DND-41 (cell line): Measurements from ENCODE around the gene PPP3CB.

Experiments
- ATAC-seq: fragments of 200-7000 bp; cut with Tn5 transposase; 3 replicates; pipeline ENCODE4 v1.9.1; 2021; ENCODE audit warnings: low read depth; ENCODE audit not compliant: insufficient read depth
- DNase-seq: peaks from one replicate; pipeline ENCODE4 v3.0.0-alpha.2; 2020
- H2AFZ ChIP-seq: 2 replicates; pipeline ENCODE4 v1.6.0; 2012; ENCODE audit warnings: low read depth, low read length
- H3K27ac ChIP-seq: 2 replicates; pipeline ENCODE4 v1.5.1; 2012; ENCODE audit warnings: low read length, inconsistent platforms
- H3K27me3 ChIP-seq: fragments of 200-600 bp; sonication (generic); 2 replicates; pipeline ENCODE4 v1.6.0; 2012; ENCODE audit warnings: low read length, mild to moderate bottlenecking, inconsistent platforms; ENCODE audit not compliant: insufficient read depth, poor library complexity
- H3K36me3 ChIP-seq: 2 replicates; pipeline ENCODE4 v1.5.1; 2012; ENCODE audit warnings: low read length, inconsistent platforms; ENCODE audit not compliant: insufficient read depth
- H3K4me1 ChIP-seq: 2 replicates; pipeline ENCODE4 v1.5.1; 2012; ENCODE audit warnings: mild to moderate bottlenecking, low read length; ENCODE audit not compliant: insufficient read depth
- H3K4me2 ChIP-seq: 2 replicates; pipeline ENCODE4 v1.6.0; 2012; ENCODE audit warnings: mild to moderate bottlenecking, moderate library complexity, low read length, inconsistent platforms; ENCODE audit not compliant: insufficient read depth
- H3K4me3 ChIP-seq, 2 experiments: fragments of 200-600 bp in 1 of 2; shearing (Covaris generic) in 1 of 2; 2 replicates each; pipeline ENCODE4 v1.5.1; 2012 to 2016; ENCODE audit warnings: inconsistent platforms in 2 of 2, low read length in 2 of 2, mild to moderate bottlenecking in 2 of 2, low read depth in 1 of 2, moderate library complexity in 1 of 2
- H3K79me2 ChIP-seq: 2 replicates; pipeline ENCODE4 v1.6.0; 2012; ENCODE audit warnings: low read length, inconsistent platforms; ENCODE audit not compliant: insufficient read depth
- H3K9ac ChIP-seq: 2 replicates; pipeline ENCODE4 v1.6.0; 2012; ENCODE audit warnings: low read depth, mild to moderate bottlenecking, inconsistent platforms, low read length, moderate library complexity
- H3K9me3 ChIP-seq: 2 replicates; pipeline ENCODE4 v1.5.1; 2012; ENCODE audit warnings: low read length, moderate library complexity, mild to moderate bottlenecking, inconsistent platforms; ENCODE audit not compliant: insufficient read depth, severe bottlenecking
- H4K20me1 ChIP-seq: 2 replicates; pipeline ENCODE4 v1.6.0; 2012; ENCODE audit warnings: low read length; ENCODE audit not compliant: insufficient read depth
- EZH2 ChIP-seq: IDR thresholded peaks from 3 replicates; pipeline ENCODE4 v1.6.1; 2012; ENCODE audit warnings: borderline replicate concordance, low read depth, mild to moderate bottlenecking, moderate library complexity, low read length, inconsistent platforms; ENCODE audit not compliant: severe bottlenecking
- TF ChIP-seq, protein P1 (sequence below): IDR thresholded peaks from 2 replicates; pipeline ENCODE4 v1.5.1; 2012; ENCODE audit warnings: borderline replicate concordance, low read length, moderate library complexity, mild to moderate bottlenecking; ENCODE audit not compliant: poor library complexity, severe bottlenecking; ENCODE audit errors: extremely low read depth

PPP3CB gene

DNA sequence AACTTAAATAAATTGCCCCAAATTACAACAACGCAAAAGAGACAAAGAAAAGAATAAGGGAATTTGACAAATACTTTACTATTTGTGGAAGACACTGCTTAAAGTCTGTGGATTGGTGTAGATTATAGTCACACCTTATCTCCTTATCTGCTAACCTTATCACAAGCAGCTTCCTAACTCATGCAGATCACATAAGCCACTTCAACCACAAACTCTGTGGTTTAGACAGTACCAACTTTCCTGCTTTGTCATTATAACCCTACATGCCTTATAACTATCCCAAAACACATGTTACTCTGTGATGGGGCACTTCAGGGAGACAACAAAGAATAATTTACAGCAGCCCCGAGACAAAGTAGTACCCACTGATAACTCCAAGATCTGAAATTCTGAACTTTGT, 41.5 kb upstream of the PPP3CB start:
- Histone ChIP-seq H3K9ac (no peak overlapping the region), H3K27ac (no peak overlapping the region), H3K4me1 (peaks cover 16% of the 10 kb centered on the region), H4K20me1 (no peaks in the 10 kb centered on the region), H3K9me3 (no peaks in the 10 kb centered on the region), H3K27me3 (no peaks in the 10 kb centered on the region), H3K36me3 (peaks cover 6% of the 10 kb centered on the region; the same call in 1 of the 2 replicates), H2AFZ (no peak overlapping the region), H3K4me2 (no peak overlapping the region), H3K79me2 (no peaks in the 10 kb centered on the region), H3K4me3 (no peak overlapping the region)
- ATAC-seq (peak; percentile 92), DNase-seq (peak; percentile 17)
- TF ChIP-seq, protein P1, sequence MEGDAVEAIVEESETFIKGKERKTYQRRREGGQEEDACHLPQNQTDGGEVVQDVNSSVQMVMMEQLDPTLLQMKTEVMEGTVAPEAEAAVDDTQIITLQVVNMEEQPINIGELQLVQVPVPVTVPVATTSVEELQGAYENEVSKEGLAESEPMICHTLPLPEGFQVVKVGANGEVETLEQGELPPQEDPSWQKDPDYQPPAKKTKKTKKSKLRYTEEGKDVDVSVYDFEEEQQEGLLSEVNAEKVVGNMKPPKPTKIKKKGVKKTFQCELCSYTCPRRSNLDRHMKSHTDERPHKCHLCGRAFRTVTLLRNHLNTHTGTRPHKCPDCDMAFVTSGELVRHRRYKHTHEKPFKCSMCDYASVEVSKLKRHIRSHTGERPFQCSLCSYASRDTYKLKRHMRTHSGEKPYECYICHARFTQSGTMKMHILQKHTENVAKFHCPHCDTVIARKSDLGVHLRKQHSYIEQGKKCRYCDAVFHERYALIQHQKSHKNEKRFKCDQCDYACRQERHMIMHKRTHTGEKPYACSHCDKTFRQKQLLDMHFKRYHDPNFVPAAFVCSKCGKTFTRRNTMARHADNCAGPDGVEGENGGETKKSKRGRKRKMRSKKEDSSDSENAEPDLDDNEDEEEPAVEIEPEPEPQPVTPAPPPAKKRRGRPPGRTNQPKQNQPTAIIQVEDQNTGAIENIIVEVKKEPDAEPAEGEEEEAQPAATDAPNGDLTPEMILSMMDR: no peak
- no peak for TF ChIP-seq EZH2

GRCh38 chr10:73534857-73535256, 39.0 kb upstream of the PPP3CB start:
- H3K4me2 ChIP-seq: no peak overlapping the region
- TF ChIP-seq, protein P1: no peak
- no peak for TF ChIP-seq EZH2
- H2AFZ ChIP-seq: no peak overlapping the region
- H3K36me3 ChIP-seq: peaks cover 6% of the 10 kb centered on the region; the same call in 1 of the 2 replicates
- H3K9ac ChIP-seq: no peak overlapping the region
- DNase-seq (no peak), ATAC-seq (no peak)
- no peak overlapping the region for H3K4me3 ChIP-seq
- H3K79me2 ChIP-seq: no peaks in the 10 kb centered on the region
- H3K9me3 ChIP-seq: no peaks in the 10 kb centered on the region
- H4K20me1 ChIP-seq: no peaks in the 10 kb centered on the region
- H3K27ac ChIP-seq: no peak overlapping the region
- peaks cover 16% of the 10 kb centered on the region for H3K4me1 ChIP-seq
- no peaks in the 10 kb centered on the region for H3K27me3 ChIP-seq

GRCh38 chr10:73529089-73529832, 33.4 kb upstream of the PPP3CB start:
- Histone ChIP-seq H3K9ac (no peak overlapping the region), H3K27ac (no peak overlapping the region), H3K9me3 (no peaks in the 10 kb centered on the region), H3K4me2 (no peak overlapping the region), H3K4me1 (no peaks in the 10 kb centered on the region), H3K79me2 (no peaks in the 10 kb centered on the region), H3K4me3 (no peak overlapping the region), H3K36me3 (no peaks in the 10 kb centered on the region), H3K27me3 (no peaks in the 10 kb centered on the region), H4K20me1 (no peaks in the 10 kb centered on the region), H2AFZ (0 out of 2 replicates have a peak overlapping the region, but pooled peaks have one; percentile 4)
- peak; percentile 99 for ATAC-seq
- TF ChIP-seq EZH2: no peak
- TF ChIP-seq, protein P1: peak; percentile 86
- peak; percentile 60 for DNase-seq
